T-cell (primary cell): ENCODE measurements around the gene SIPA1L3. TPM values are rescaled to one million over a fixed set of nuclear protein-coding genes. Genes with fewer than 3 reads are reported as not detected.

ENCODE experiments used
- ATAC-seq, 4 experiments: fragments of 200-7000 bp in 3 of 4; fragments of 150-1000 bp in 1 of 4; cut with Tn5 transposase; replicated peaks in 1 of 4; 1 replicate in 3 of 4; 2 replicates in 1 of 4; pipeline ENCODE4 v1.10.0; 2021; ENCODE audit warnings: moderate library complexity in 3 of 4, mild to moderate bottlenecking in 2 of 4, moderate number of reproducible peaks in 1 of 4
- CTCF ChIA-PET, 2 donors: fragments of 300-600 bp; sonication (Branson Sonifier 250); formaldehyde crosslinking; loops; one replicate each; lab custom pipeline; 2022; ENCODE audit warnings: antibody characterized with exemption in 2 of 2; lab: Charles Lee
- POLR2A ChIA-PET, 2 donors: fragments of 300-600 bp; sonication (Branson Sonifier 250); formaldehyde crosslinking; loops; one replicate each; lab custom pipeline; 2022; ENCODE audit warnings: antibody characterized with exemption in 2 of 2; lab: Charles Lee
- DNase-seq, 35 experiments: peaks; one replicate each; pipeline versions ENCODE4 v3.0.0 to v3.0.0-alpha.2; 2013 to 2023
- H3K27ac ChIP-seq: one replicate; pipeline ENCODE4 v1.5.1; 2013; ENCODE audit warnings: low read length
- H3K27me3 ChIP-seq, 2 experiments: replicated peaks in 1 of 2; 1 replicate in 1 of 2; 2 replicates in 1 of 2; pipeline versions ENCODE4 v1.6.1 to v1.7.0; 2013; ENCODE audit warnings: low read length in 1 of 2, mixed read lengths in 1 of 2; ENCODE audit not compliant: control insufficient read depth in 2 of 2, insufficient read depth in 2 of 2; ENCODE audit errors: extremely low read depth in 1 of 2
- H3K36me3 ChIP-seq, 2 donors: 1 replicate in 1 of 2; 2 replicates in 1 of 2; pipeline versions ENCODE4 v1.6.1 to v1.7.0; 2013; ENCODE audit warnings: low read length in 1 of 2; ENCODE audit not compliant: control insufficient read depth in 2 of 2, insufficient read depth in 1 of 2; ENCODE audit errors: extremely low read depth in 1 of 2
- H3K4me1 ChIP-seq, 2 experiments: 1 replicate in 1 of 2; 2 replicates in 1 of 2; pipeline versions ENCODE4 v1.6.1 to v1.7.0; 2013; ENCODE audit warnings: low read length in 2 of 2, mixed read lengths in 1 of 2; ENCODE audit not compliant: insufficient read depth in 2 of 2, control insufficient read depth in 1 of 2; ENCODE audit errors: extremely low read depth in 1 of 2
- H3K4me3 ChIP-seq, 2 donors: 1 replicate in 1 of 2; 2 replicates in 1 of 2; pipeline versions ENCODE4 v1.5.1 to v1.7.0; 2013; ENCODE audit warnings: mild to moderate bottlenecking in 2 of 2, low read length in 1 of 2, moderate library complexity in 1 of 2; ENCODE audit not compliant: control insufficient read depth in 1 of 2; ENCODE audit errors: extremely low read depth in 1 of 2
- H3K9me3 ChIP-seq: 2 replicates; pipeline ENCODE4 v1.7.0; 2013
- H3K27ac Mint-ChIP-seq, 2 donors: one replicate each; pipeline ENCODE4 v1.8.0; 2020 to 2021; ENCODE audit warnings: mild to moderate bottlenecking in 2 of 2, mixed read lengths in 2 of 2
- H3K27me3 Mint-ChIP-seq, 2 donors: one replicate each; pipeline ENCODE4 v1.8.0; 2021 to 2022; ENCODE audit warnings: mixed read lengths in 2 of 2
- H3K36me3 Mint-ChIP-seq: one replicate; pipeline ENCODE4 v1.8.0; 2021; ENCODE audit warnings: mixed read lengths
- H3K4me1 Mint-ChIP-seq, 3 donors: one replicate each; pipeline ENCODE4 v1.8.0; 2020 to 2022; ENCODE audit warnings: mixed read lengths in 3 of 3, mild to moderate bottlenecking in 1 of 3
- H3K4me3 Mint-ChIP-seq, 3 donors: one replicate each; pipeline ENCODE4 v1.8.0; 2020 to 2022; ENCODE audit warnings: mild to moderate bottlenecking in 3 of 3, mixed read lengths in 3 of 3, moderate library complexity in 3 of 3
- H3K9me3 Mint-ChIP-seq, 3 donors: one replicate each; pipeline ENCODE4 v1.8.0; 2020 to 2022; ENCODE audit warnings: mixed read lengths in 3 of 3
- WGBS: methylation state at CpG from one replicate; pipeline ENCODE4 v1.1.5; 2013; ENCODE audit warnings: missing lambda C conversion rate; ENCODE audit not compliant: insufficient coverage; 5-methylcytosine and 5-hydroxymethylcytosine counted together
- total RNA-seq, 35 experiments: library from RNA in 6 of 35; stranded (reverse) in 6 of 35; fragments of 120-200 nt in 1 of 35; gene quantifications; one replicate each; pipeline versions ENCODE4 v1.2.1 to v1.2.4 and lab custom pipeline; 2013 to 2026

The SIPA1L3 gene
- total RNA-seq, 5 donors from 2014 or later (not counting 1 experiment from before 2014, with no cell fraction given), result 26.2 to 40.6 (median 35.5) TPM

GRCh38 chr19:38111898-38112297 lies 204.9 kb downstream of the SIPA1L3 start:
- Mint-ChIP-seq H3K4me1 (peaks cover 15 to 22% (median 16%) of the 10 kb centered on the region in 3 donors), H3K27me3 (no peaks in the 10 kb centered on the region), H3K4me3 (no peak overlapping the region), H3K36me3 (peaks cover 57% of the 10 kb centered on the region), H3K9me3 (no peaks in the 10 kb centered on the region), H3K27ac (no peak overlapping the region)
- ChIA-PET POLR2A (no interaction called here), CTCF (no interaction called here)
- over 99% methylated on average over 9 of the region's 9 CpGs for WGBS
- no peaks in the 10 kb centered on the region for H3K27me3 ChIP-seq
- no peak for DNase-seq
- ATAC-seq, result no peak
- no peaks in the 10 kb centered on the region for H3K9me3 ChIP-seq
- H3K36me3 ChIP-seq, result peaks cover 14 to 32% of the 10 kb centered on the region in 2 donors
- H3K27ac ChIP-seq, result no peak overlapping the region
- H3K4me3 ChIP-seq, result no peak overlapping the region
- peaks cover 6 to 15% of the 10 kb centered on the region in 2 experiments for H3K4me1 ChIP-seq

- Mint-ChIP-seq H3K9me3 (no peaks in the 10 kb centered on the region), H3K4me1 (peaks cover 15 to 23% (median 16%) of the 10 kb centered on the region in 3 donors), H3K36me3 (peaks cover 52% of the 10 kb centered on the region), H3K27me3 (no peaks in the 10 kb centered on the region), H3K27ac (no peak overlapping the region), H3K4me3 (no peak overlapping the region)
- H3K27me3 ChIP-seq, result no peaks in the 10 kb centered on the region
- no peak overlapping the region for H3K27ac ChIP-seq
- DNase-seq (no peak), ATAC-seq (no peak)
- CTCF ChIA-PET, result interaction anchor here in 1 of 2 donors (0.9 kb wide), 1 partner anchor 213 kb away, joined by 6 read pairs; no protein-coding TSS in a partner anchor
- peaks cover 6 to 15% of the 10 kb centered on the region in 2 experiments for H3K4me1 ChIP-seq
- 94% methylated on average over 11 of the region's 12 CpGs for WGBS
- POLR2A ChIA-PET, result interaction anchor here in 1 of 2 donors (0.6 kb wide), 1 partner anchor 11 kb away, joined by 4 read pairs; no protein-coding TSS in a partner anchor
- H3K36me3 ChIP-seq, result peaks cover 14 to 27% of the 10 kb centered on the region in 2 donors
- no peak overlapping the region for H3K4me3 ChIP-seq
- no peaks in the 10 kb centered on the region for H3K9me3 ChIP-seq
Observed at GRCh38 chr19:38114651-38115050, 207.6 kb downstream of the SIPA1L3 start.

- CTCF ChIA-PET, result interaction anchor here in 1 of 2 donors (0.9 kb wide), 1 partner anchor 214 kb away, joined by 6 read pairs; no protein-coding TSS in a partner anchor
- H3K36me3 Mint-ChIP-seq, result peaks cover 53% of the 10 kb centered on the region
- ATAC-seq (peak in 1 of 4 experiments; percentile 62), DNase-seq (no peak)
- no peaks in the 10 kb centered on the region for H3K9me3 Mint-ChIP-seq
- peak overlapping the region in 1 of 2 donors; percentile 22 for H3K27ac Mint-ChIP-seq
- Histone ChIP-seq H3K4me1 (peaks cover 6 to 15% of the 10 kb centered on the region in 2 experiments), H3K9me3 (no peaks in the 10 kb centered on the region), H3K4me3 (no peak overlapping the region), H3K36me3 (peaks cover 16 to 31% of the 10 kb centered on the region in 2 donors), H3K27ac (no peak overlapping the region), H3K27me3 (no peaks in the 10 kb centered on the region)
- H3K4me1 Mint-ChIP-seq, result peaks cover 15 to 23% (median 16%) of the 10 kb centered on the region in 3 donors
- no peaks in the 10 kb centered on the region for H3K27me3 Mint-ChIP-seq
- POLR2A ChIA-PET, result no interaction called here
- 70% methylated on average over 3 of the region's 4 CpGs for WGBS
- H3K4me3 Mint-ChIP-seq, result no peak overlapping the region
Observed at GRCh38 chr19:38115271-38115802, 208.3 kb downstream of the SIPA1L3 start.

- DNase-seq, result no peak
- CTCF ChIA-PET, result no interaction called here
- ATAC-seq, result no peak
- H3K27ac Mint-ChIP-seq, result no peak overlapping the region
- H3K9me3 ChIP-seq, result no peaks in the 10 kb centered on the region
- POLR2A ChIA-PET, result no interaction called here
- H3K4me1 ChIP-seq, result peaks cover 6 to 15% of the 10 kb centered on the region in 2 experiments
- no peak overlapping the region for H3K4me3 Mint-ChIP-seq
- peaks cover 0 to 7% (median 0%) of the 10 kb centered on the region in 3 donors for H3K9me3 Mint-ChIP-seq
- H3K36me3 ChIP-seq, result peaks cover 14 to 27% of the 10 kb centered on the region in 2 donors
- peaks cover 15 to 21% (median 16%) of the 10 kb centered on the region in 3 donors for H3K4me1 Mint-ChIP-seq
- no peaks in the 10 kb centered on the region for H3K27me3 Mint-ChIP-seq
- WGBS, result 84% methylated on average over 5 of the region's 9 CpGs
- peaks cover 54% of the 10 kb centered on the region for H3K36me3 Mint-ChIP-seq
- no peaks in the 10 kb centered on the region for H3K27me3 ChIP-seq
- H3K27ac ChIP-seq, result no peak overlapping the region
- H3K4me3 ChIP-seq, result no peak overlapping the region
Observed at GRCh38 chr19:38118176-38118575, 211.2 kb downstream of the SIPA1L3 start.

- no peak for ATAC-seq
- Histone ChIP-seq H3K27me3 (no peaks in the 10 kb centered on the region), H3K4me1 (no peaks in the 10 kb centered on the region), H3K4me3 (no peak overlapping the region), H3K36me3 (peaks cover 14 to 27% of the 10 kb centered on the region in 2 donors), H3K9me3 (no peaks in the 10 kb centered on the region), H3K27ac (no peak overlapping the region)
- ChIA-PET CTCF (no interaction called here), POLR2A (no interaction called here)
- 94% methylated on average over 3 of the region's 4 CpGs for WGBS
- Mint-ChIP-seq H3K9me3 (peaks cover 0 to 7% (median 0%) of the 10 kb centered on the region in 3 donors), H3K36me3 (peaks cover 47% of the 10 kb centered on the region), H3K27me3 (no peaks in the 10 kb centered on the region), H3K4me3 (no peak overlapping the region), H3K4me1 (peaks cover 2 to 4% (median 3%) of the 10 kb centered on the region in 3 donors), H3K27ac (no peak overlapping the region)
- no peak for DNase-seq
Observed at GRCh38 chr19:38120471-38121025, 213.5 kb downstream of the SIPA1L3 start.

GRCh38 chr19:38122402-38123093 lies 215.5 kb downstream of the SIPA1L3 start:
- Histone ChIP-seq H3K27ac (no peak overlapping the region), H3K4me3 (no peak overlapping the region), H3K27me3 (no peaks in the 10 kb centered on the region), H3K4me1 (no peaks in the 10 kb centered on the region), H3K9me3 (no peaks in the 10 kb centered on the region), H3K36me3 (peaks cover 14 to 27% of the 10 kb centered on the region in 2 donors)
- Mint-ChIP-seq H3K9me3 (peaks cover 0 to 7% (median 0%) of the 10 kb centered on the region in 3 donors), H3K36me3 (peaks cover 50% of the 10 kb centered on the region), H3K27me3 (no peaks in the 10 kb centered on the region), H3K4me3 (no peak overlapping the region), H3K4me1 (peaks cover 0 to 1% (median 0%) of the 10 kb centered on the region in 3 donors), H3K27ac (no peak overlapping the region)
- CTCF ChIA-PET, result no interaction called here
- ATAC-seq (no peak), DNase-seq (no peak)
- 95% methylated on average over 23 of the region's 24 CpGs for WGBS
- POLR2A ChIA-PET, result no interaction called here
